Inflammatory macrophage treated with lipopolysaccharide for 4 hours (primary cell): ENCODE data around the gene GOLGA6L10.
"Not testable (repeated sequence)": the region's sequence is repeated elsewhere in the genome, so short reads cannot be mapped to it uniquely, and the experiment has no call there.

Experiments used
- DNase-seq: peaks from one replicate; pipeline ENCODE4 v3.0.0-alpha.2; 2020

GOLGA6L10 gene

DNA sequence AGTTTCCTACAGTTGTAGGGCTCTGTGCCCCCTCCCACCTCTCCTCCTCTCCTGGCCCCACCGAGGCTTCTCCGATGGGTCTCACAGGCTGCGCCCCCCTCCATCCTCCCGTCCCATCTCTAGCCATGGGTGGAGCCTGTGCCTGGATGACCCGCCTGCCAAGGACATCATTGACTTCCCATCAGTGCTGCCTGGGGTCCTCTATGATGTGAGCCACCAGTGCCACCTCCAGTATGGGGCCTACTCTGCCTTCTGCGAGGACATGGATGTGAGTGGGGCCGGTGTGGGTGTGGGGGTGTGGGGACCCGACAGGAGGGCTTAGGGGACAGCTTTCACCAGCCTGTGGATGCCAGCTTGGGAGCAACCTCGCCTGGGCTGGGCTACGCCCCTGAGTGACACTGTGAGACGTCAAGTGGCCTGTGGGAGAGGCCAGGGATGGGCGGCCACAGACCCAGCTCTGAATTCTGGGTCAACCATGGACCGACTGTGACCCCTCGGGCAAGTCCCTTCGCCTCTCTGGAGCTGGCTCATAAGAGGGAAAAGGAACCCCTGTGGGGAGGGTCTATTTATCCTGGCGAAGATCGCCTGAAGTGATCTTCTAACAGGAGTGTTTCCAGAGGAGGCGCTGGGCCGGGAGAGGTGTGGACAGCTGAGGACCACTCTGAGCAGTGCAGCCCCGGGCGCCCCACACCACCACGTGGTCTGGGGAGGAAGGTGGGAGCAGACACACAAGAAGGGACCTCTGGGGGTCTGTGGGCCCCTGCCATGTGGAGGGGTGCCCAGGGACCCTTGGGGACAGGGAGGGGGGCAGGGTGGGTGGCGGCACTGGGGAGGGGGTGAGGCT lies 32.8 kb downstream of the GOLGA6L10 start:
- not testable (repeated sequence) for DNase-seq

DNA sequence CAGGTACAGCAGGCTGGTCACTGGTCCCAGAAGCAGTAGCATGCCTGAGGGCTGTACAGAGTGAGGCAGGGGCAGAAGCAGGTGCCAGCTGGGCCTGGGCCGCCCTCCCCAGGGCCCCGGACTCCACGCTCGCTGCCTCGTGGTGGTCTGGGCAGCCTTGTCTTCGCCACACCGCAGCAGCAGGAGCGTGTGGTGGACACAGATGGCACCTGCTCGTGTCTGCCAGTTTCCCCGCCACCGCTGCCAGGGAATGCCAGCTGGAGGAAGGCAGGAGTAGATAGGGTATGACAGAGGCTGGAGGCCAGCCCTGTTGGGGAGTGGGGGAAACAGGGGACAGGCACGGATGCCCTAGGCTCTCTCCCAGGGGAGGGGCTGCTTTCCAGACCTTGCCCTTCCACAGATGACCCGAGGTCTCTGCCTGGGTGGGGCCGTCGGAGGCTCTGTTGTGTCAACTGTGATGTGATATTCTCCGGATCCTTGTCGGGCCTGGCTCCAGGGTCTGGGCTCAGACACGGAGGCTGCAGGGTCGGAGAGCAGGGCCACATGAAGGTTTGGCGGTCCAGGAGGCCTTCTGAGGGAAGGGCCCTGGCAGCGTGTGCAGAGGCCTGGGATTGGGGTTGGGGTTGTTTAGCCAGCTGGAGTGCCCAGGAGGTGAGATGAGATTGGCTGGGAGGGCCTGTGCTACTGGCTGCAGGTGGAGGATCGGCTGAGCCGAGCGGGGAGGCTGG lies 33.6 kb downstream of the GOLGA6L10 start:
- DNase-seq, result no peak

DNA sequence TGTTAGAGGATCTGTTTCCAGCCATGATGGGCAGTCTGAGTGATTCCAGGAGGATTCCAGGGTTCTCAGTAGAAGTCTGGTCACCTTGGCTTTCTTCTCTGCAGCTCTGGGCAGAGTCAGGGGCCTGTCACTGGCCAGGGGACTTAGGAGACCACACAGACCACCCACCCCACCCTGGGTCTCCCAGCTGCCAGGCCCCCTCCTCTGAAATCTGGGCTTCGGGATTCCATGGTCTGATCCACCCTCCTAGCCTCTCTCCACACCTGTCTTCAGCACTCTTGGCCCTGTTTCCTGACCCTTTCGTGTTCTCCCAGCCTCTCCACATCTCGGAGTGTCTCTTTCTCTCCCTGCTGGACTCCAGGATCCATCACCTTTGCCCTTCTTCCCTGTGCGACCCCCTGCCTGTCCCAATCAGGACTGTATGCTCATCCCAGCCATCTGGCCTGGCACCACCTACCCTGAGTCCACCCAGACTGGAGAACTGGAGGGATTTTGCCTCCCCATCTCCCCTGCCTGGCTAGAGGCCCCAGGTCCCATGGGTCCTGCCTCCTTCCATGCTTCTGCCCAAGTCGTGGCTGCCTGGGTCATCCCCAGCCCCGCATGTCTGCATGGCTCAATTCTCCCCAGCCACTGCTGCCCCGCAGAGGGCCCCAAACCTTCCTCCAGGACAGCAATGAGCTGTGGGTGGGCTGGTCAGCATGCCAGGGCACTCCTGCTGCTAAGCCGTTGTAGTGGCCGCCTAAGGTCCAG lies 34.3 kb downstream of the GOLGA6L10 start:
- no peak for DNase-seq

DNA sequence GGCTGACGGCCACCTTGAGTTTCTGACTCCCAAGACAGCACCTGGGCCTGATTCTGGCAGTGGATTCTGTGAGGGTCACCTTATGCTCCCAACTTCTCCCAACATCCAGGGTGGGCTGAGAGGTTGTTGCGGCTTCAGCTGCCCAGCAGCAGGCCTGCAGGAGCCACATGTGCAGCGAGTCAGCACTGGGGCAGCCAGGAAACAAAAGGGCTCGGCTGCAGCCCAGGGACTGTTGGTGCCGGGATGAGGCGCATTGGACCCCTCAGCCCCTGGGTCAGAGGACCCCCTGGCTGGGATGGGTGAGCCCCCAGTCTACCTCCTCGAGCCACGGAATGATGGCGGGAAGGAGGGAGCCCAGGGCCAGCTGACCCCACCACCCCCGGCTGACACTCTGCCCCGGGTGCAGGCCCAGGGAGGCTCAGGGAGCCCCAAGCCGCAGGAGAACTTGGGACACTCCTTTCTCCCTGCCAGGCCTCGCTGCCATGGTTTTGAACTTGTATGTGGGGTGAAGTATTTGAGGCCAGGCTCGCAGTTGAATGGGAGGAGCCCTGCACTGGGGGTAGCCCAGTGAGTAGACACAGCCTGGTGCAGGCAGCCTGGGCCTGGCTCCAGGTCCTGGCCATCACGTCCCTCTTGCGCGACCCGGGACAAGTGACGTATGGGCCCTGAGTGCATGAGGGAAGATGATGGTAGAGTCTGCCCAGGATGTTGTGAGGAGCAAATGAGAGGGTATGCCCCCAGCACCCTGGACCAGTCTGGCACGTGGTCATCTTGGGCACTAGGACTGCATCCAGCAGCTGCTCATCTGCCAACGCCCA lies 35.1 kb downstream of the GOLGA6L10 start:
- not testable (repeated sequence) for DNase-seq

DNA sequence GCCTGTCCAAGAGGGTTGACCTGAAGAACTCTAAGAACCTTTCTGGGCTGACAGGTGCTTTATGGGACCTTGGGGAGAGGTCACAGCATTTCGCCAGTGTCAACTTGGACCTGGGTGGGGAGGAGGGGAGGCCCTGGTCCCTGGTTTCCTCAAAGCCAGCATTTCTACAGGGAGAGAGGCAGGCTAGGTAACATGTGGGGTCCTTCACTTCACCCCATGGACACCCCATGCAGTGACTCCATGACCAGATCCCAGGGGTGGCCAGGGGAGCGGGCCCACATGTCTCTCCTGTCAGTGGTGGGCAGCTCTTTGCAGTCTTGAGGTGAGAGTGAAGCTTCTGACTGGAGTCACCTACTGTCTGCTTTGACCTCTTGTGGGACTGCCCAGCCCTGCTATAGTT lies 35.8 kb downstream of the GOLGA6L10 start:
- no peak for DNase-seq

DNA sequence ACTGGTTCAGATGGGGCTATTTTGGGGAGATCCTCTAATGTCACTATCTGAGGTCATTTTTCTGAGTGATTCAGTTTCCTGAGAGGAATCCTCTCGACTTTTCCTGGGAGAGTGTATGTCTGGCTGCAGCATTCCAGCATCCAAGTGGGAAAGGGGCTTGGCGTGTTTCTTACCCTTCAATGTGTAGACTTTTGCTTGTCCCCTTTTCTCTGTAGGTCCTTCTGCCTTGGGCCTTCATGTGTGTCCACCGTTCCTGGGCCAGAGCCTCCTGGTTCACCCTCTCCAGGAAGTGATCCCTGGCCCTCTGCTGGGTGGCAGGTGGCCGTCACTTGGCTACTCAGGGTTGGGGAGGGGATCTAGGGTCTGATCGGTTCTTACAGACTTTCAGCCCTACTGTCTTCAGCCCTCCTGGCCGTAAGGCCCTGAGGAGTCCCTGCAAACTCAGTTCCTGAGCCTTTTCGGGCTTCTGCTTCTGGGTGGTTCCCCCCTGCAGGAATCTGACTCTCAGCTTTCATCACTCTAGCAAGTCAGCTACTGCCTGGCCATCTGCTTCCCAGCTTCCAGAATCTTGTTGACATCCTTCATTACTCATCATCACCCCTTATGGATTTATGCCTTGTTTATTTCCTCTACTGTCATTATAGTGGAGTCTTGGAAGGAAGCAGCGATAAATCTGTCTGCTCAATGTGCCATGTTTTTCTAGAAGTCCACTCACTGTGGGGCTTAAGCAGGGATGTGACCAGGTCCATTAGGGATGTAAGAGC lies 36.5 kb downstream of the GOLGA6L10 start:
- DNase-seq, result no peak

DNA sequence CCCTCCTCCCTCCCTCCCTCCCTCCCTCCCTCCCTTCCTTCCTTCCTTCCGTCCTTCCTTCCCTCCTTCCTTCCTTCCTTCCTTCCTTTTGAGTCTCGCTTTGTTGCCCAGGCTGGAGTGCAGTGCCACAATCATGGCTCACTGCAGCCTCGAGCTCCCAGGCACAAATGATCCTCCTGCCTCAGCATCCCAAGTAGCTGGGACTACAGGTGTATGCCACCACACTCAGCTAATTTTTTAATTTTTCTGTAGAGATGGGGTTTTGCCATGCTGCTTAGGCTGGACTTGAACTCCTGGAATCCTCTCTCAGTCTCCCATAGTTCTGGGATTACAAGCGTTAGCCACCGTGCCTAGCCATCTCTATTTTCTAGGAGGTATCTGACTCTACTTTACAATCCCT lies 38.0 kb downstream of the GOLGA6L10 start:
- not testable (repeated sequence) for DNase-seq

DNA sequence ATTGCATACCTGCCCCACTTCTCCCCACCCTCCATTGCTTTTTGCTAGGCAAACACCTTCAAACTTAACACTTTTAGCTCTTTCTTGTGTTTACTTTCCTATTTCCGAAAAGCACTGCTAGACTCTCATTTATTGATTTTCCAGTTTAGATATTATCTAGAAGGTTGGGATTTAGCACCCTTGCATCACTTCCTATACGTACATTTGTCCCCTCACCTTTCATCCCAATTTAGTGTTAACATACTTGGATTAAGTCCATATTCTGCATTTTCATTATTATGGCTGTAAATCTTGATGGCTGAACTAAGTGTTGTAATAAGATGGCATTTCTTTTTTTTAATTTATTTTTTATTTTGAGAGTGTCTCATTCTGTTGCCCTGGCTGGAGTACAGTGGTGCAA lies 39.5 kb downstream of the GOLGA6L10 start:
- DNase-seq, result no peak

DNA sequence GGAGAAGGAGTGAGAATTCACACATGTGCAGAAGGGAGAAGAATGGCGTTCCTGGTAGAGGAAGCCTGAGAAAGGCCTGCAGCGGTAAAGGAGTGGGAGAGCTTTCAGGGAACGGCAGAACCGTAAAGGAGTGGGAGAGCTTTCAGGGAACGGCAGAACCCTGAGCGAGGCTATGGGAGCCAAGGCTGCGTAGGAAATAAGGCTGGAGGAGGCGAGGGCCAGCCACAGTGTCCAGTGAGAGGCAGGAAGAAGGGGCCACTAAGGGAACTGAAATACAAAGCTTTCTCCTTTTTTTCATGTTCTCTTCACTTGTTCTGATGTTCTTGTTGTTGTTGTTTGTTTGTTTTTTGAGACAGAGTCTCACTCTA lies 41.6 kb downstream of the GOLGA6L10 start:
- DNase-seq, result no peak

DNA sequence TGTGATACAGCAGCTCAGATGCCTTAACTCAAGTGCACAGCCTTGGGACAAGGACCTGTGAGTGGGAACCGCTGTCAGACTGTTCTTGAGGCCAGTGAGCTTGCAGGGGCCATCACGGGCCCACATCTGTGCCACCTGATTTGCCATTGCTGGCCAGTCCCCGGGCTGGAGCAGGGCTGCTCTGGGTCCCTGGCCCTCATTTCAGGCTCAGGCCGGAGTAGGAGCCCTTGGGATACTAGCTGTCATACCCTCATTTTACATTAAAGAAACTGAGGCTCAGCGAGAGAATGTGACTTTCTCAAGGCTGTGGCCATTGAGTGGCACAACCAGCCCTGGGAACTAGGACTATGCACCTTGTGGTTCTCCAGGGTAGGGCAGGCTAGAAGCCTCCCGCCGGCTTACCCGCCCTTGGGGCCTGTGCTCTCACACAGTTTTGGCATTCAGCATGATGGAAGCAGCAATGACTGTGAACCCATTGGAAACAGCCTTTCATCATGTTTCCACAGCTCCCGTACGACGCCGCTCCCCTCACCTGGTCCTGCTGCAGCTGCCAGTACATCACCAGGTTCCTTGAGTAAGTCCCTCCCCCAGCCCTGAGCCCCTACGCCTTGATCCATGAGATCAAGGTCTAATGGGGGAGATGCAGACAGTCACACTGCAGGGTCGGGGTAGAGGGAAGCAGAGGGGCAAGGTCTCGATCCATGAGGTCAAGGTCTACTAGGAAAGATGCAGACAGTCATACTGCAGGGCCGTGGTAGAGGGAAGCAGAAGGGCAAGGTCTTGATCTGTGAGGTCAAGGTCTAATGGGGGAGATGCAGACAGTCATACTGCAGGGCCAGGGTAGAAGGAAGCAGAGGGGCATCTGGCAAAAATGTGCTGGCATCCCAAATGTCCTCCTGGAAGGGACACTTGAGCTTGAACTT lies 42.2 kb downstream of the GOLGA6L10 start:
- DNase-seq, result no peak

DNA sequence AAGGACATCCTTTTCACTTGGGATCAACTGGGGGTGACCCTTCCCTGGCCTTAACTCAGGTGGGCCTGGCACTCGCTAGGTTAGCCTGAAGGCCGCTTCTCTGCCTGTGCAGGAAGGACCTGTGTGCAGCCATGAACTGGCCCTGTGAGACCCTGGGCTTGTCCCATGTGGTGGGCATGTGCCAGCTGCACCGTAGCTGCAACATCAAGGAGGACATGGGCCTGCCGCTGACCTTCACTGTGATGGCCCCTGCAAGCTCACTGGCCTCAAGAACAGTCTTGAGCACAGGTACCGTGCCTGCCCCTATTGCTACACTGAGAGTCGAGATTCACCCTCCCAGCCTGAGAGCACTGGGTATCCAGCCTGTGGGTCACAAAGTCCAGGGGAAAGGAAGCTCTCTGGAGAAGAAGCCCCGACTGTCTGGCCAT lies 43.6 kb downstream of the GOLGA6L10 start:
- DNase-seq, result no peak

DNA sequence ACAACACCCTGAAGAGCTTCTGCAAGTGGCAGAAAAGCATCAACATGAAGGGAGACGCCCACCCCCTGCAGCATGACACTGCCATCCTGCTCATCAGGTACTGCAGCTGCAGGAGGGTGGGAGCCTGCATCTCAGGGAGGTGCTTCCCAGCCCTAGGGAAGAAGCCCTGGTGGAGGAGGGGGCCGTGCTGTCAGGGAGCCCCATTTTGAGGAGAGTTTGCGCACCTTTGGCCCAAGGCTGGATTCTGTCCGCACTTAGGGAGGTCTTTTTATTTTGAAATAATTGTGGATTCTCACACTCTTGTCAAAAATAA lies 44.5 kb downstream of the GOLGA6L10 start:
- DNase-seq, result no peak

DNA sequence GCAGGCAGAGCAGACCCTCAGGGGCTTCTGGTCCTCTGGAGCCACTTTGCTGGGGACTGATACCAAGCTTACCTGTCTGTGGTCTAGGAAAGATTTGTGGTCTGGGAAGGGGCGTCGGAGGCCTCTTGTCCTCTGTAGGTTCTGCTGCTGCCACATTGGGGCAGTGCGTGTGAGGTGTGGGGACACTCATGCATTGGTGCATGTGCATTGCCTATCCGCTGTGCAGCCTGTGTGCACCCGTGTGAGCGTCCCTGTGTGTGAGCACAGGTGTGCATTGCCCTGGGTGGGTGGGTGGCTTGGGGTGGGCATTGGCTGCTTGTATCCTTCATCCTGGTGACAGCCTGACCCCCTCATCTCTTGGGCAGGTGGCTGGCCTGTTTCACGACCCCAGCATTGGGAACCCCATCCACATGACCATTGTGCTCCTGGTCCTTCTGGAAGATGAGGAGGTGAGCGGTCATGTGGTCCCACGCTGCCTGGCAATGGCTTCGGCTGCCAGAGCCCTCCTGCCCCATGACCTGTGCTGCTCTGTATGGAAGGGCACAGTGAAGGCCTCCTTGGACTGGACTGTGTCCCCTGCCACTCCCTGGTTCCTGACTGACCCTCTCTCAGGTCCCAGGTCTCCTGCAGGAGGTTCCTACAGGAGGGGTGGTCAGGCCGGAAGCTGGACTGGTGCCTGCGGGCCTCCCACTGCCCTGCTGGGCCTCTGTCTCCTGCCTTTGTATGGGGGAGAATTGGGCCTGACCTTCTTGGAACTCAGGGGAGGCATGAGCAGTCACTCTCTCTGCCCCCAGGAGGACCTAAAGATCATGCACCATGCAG lies 45.1 kb downstream of the GOLGA6L10 start:
- DNase-seq, result no peak

DNA sequence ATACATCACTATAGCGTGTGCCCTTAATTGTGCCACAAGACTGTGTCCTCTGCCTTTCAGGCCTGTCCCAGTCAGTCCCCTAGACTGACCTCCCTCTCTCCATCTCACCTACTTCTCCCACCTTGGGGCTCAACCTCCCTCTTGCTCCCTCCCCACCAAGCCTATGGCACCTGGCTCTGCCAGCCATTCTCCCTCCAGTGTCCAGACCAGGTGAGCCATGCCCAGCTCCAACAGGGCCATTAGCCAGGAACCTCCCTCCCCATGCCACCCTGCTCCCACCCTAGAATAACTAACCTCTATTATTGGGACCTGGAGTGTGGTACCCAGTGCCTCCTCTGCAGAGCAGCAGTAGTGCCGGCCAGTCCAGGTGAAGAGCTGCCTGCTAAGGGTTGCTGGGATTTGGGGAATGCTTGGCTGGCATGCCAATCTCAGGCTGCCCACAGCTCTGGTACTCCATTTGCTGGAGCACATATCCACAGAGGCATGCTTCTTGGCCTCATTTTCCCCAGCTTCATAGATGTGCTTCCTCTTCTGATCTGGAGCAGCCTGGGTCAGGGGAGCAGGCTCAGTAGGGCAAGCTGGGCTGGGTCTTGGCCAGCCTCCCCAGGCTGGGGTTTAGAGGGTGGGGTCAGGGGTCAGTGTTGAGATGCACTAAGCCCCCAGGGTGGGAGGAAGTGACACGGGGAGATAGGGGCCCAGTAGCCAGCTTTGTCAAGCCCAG lies 47.8 kb downstream of the GOLGA6L10 start:
- no peak for DNase-seq

DNA sequence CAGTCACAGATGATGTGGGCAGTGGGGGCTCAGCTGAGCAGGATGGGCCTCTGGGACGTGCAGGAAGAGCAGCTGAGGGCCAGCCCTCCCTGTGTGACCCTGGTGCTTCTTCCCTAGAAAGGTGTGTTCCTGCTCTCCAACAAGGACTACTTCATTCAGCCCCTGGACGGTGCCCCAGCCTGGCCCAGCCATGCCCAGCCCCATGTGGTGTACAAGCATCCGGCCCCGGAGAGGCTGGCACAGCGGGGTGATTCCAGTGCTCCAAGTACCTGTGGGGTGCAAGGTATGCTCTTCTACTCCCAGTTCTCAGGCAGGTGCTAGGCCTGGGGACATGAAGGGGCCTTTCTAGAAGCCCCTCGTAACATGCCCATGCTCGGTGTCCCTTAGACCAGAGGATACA lies 48.4 kb downstream of the GOLGA6L10 start:
- DNase-seq, result no peak

DNA sequence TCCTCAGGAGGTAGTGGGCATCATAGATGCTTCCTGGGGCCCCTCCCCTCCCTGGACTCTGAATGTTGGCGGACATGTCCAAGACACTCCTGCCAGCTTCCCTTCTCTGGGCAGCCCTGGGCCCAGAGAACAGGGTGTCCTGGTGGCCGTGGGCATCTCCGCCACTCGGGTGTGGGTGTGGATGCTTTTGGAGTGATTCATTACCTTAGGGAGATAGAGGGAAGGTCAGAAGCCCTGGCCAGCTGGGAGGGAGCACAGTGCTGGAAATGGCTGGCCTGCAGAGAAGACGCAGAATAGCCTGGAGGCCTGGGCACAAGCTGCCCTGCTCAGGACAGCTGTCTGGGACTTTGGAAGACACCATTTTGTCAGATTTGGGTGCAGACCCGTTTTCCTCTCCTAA lies 48.9 kb downstream of the GOLGA6L10 start:
- not testable (repeated sequence) for DNase-seq

DNA sequence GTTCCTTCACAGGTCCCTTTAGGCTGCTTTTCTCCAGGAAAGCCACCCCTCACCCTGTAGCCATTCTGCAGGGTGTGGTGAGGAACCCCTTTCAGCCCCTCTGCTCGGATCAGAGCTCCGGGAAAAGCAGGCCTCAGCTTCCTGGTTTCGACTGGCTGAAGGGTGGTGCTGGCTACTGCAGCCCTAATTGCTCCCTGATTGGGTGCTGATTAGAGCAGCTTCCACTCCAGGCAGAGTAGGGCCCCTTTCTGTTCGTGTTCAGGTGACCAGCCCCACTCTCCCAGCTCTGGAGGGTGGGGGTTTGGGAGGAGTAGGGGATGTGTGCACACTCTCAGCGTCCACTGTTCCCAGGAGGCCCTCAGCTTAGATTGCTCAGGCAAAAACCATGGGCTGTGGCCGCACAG lies 49.8 kb downstream of the GOLGA6L10 start:
- not testable (repeated sequence) for DNase-seq

DNA sequence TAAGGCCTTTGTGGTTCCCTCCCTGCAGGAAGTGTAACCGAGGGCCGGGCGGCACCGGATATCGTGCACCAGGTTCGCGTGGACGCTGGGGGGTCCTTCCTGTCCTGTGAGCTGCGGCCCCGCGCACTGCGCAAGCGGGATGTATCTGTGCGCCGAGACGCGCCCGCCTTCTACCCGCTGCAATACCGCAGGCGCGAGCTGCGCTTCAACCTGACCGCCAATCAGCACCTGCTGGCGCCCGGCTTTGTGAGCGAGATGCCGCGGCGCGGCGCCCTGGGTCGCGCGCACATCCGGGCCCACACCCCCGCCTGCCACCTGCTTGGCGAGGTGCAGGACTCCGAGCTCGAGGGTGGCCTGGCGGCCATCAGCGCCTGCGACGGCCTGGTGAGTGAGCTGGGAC lies 50.8 kb downstream of the GOLGA6L10 start:
- no peak for DNase-seq

DNA sequence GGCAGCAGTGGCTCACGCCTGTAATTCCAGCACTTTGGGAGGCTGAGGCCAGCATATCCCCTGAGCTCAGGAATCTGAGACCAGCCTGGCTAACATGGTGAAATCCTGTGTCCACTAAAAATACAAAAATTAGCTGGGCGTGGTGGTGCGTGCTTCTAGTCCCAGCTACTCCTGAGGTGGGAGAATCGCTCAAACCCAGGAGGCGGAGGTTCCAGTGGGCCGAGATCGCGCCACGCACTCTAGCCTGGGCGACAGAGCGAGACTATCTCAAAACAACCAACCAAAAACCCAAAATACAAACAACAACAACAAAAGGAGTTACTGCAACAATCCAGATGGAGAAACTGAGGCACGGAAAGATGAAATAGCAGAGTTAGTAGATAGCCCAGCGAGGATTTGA lies 51.2 kb downstream of the GOLGA6L10 start:
- DNase-seq, result no peak
